Cerebellar cortex (tissue), 1 donor: ENCODE results near the gene NFAT5.

Experiments
- DNase-seq: peaks from one replicate; pipeline ENCODE4 v3.0.0-alpha.2; 2015; ENCODE audit warnings: low spot score

NFAT5 gene

DNA sequence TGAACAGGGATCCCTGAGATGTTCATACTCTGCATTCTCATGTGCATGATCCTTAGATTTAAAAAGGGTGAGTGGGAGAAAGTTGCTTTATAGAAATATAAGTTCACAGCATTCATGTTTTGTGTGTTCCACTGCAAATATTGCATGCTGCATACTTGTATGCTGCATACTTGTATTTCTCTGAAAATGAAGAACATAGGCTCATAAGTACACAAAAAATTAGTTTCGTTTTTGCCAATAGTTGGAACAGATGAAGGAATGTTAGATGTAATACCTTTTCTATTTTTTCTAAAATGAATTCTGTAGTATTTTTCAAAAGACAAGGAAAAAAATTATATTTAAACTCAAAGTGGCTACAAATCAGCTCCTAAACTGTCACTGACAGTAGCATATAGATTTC is 79.0 kb downstream of the NFAT5 start:
- DNase-seq = no peak

DNA sequence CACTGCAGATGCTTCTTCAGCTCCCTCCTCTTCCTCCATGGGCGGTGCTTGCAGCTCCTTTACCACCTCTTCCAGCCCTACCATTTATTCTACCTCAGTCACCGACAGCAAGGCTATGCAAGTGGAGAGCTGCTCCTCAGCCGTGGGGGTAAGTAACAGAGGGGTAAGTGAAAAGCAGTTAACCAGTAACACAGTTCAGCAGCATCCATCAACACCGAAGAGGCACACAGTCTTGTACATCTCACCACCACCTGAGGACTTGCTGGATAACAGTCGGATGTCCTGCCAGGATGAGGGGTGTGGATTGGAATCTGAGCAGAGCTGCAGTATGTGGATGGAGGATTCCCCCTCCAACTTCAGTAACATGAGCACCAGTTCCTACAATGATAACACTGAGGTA is 81.3 kb downstream of the NFAT5 start:
- no peak for DNase-seq

DNA sequence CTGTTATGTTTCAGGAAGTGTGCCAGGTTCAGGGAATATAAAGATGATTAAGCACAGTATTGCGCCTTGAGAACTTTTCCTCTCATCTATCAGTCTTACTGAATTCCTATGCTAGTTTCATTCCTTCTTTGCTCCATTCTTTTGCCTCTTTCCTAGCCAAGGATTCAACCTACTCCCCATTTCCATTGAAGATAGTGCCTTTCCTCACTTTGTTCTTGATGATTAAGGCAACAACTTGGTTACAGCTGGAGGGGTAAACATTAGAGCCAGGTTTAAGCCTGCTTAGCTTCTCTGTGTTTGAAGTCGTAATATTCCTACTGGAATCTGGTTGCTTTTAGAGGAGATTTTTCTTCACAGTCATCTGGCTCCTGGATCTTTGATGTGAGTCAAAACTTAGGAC is 85.5 kb downstream of the NFAT5 start:
- no peak for DNase-seq

DNA sequence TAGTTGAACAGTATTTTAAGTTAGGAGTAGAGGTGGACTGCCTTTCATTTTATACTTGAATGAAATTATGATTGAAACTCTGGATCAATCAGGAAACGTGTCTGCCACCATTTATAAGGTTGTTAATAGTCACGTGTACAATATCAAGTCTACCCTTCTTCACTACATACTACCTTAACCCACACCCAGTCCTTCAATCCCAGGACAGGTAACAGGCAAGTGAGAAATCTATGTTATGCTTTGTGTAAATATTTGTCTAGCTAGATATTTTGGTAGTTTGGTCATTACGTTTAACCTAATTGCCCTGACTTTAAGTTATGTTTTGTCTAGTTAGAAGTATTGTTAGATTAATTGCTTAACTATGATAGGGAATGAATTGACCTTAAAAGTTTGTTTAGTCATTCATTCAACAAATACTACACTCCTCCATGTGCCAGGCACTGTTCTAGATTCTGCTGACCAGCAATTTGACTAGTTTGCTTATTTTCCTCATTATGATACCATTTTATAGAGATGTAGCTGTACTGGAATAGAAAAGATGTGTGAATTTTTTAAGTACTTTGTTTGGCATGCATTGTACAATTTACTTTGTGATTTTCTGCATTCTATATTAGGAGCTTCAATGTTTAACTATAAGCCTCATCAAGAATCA is 88.6 kb downstream of the NFAT5 start:
- DNase-seq = no peak

DNA sequence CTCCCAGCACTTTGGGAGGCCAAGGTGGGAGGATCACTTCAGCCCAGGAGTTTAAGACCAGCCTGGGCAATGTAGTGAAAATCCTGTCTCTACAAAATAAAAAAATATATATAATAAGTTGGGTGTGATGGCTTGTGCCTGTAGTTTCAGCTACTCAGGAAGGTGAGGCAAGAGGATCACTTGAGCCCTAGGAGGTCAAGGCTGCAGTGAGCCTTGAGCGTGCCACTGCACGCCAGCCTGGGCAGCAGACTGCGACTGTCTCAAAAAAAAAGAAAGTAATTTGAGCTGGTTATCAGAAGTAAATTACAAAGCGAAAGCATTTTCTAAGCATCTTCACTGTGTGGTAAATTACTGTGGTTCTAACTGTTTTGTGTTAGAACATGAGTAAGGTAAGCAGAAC is 94.4 kb downstream of the NFAT5 start:
- DNase-seq = no peak

DNA sequence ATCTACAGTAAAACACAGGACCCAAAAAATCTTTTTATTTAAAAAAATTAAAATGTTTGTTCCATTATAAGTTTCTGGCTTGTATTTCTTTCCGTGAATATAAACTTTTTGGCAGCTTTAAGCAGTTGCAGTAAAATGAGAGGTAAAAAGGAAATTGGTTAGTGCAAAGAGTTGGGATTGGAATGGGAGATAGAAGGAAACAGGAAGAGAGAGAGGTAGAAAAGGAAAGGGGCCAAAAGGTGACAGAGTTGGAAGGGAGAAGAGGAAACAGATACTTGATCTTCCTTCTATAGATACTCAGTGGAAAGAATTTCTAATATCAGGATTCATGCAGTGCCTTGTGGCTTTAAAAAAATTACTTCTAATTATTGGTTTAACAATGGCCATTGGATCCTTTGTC is 97.1 kb downstream of the NFAT5 start:
- DNase-seq = no peak

DNA sequence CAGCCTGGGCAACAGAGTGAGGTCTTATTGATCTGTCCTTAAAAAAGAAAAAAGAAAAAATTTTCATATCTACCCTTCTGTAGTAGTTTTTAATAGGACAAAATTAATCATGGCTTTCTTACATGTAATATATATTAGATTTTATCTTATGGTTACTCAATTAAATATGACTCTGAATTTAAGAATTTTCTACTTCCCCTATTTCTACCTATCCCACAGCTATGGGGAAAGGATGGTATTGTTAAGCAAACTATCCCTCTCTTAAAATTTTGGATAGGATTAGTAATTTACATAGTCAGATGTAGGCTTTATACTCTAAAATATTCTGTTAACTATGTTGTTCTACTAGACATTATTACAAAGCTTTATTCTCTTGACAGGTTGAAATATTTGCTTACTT is 98.1 kb downstream of the NFAT5 start:
- no peak for DNase-seq

DNA sequence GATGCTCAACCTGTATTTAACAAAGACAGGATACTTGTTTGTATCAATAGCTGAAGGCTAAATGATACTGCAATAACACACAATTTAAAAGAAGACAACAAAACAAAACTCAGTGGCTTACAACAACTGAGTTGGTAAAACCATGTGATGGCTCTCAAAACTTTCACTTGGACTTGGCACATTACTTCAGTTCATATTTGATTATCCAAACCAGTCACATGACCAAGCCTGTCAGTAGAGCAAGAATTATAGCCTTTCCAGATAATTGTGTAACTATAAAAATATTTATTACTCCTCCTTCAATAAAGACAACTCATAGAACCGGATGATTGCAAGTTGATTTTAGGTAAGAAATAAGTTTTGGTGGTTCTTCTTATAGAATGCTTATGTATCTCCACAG is 103.8 kb downstream of the NFAT5 start:
- no peak for DNase-seq

DNA sequence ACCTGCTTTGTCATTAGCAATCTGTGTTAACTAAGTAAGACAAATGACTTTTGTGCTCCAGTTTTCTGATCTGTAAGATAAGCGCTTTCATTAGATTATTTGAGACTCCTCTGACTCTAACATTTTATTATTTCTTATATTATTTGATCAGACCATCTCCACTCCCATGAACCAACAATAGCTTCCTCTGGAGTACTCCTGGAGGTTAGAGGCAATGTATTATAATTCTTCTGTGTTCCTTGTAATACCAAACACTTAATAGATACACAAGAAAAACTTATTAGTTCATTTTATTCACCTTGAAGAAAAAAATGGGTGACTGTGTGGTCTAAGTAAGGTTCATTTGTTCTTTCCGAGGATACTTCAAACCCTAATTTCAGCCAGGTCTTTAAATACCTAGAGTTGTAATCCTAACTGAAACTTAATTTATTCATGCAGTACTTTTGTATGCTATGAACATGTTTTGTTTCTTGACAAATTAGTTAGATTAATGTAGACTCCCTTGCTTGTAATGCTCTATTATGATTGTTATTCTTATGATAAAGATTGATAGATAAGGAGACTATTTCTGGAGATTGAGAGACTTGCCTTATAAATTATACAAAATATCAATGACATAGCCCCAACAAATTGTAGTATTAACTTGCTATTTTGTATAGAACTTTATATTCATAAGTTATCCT is 106.7 kb downstream of the NFAT5 start:
- no peak for DNase-seq

DNA sequence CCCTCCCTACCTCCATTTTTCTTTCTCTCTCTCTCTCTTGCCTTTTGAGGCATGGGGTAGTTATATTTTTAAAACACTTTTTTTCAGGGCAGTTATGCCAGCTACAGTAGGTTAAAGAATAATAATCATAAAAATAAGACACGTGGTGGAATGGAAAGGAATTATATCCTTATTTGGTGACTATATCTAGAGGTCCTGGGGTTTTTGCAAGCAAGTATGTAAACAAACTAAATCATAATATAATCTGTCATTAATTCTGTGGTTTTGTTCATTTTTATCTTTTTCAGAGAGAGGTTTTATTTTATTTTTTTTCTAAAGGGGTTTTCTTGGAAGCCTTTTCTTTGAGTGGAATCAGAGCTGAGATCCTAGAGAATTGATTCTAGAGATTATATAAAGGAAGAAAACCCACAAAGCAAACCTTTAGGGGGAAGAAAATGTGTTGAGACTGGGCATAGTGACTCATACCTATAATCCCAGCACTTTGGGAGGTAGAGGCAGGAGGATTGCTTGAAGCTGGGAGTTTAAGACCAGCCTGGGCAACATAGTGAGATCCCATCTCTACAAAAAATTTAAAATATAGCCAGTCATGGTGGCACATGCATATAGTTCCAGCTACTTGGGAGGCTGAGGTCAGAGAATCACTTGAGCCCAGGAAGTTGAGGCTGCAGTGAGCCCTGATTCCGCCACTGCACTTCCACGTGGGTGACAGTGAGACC is 107.4 kb downstream of the NFAT5 start:
- no peak for DNase-seq

DNA sequence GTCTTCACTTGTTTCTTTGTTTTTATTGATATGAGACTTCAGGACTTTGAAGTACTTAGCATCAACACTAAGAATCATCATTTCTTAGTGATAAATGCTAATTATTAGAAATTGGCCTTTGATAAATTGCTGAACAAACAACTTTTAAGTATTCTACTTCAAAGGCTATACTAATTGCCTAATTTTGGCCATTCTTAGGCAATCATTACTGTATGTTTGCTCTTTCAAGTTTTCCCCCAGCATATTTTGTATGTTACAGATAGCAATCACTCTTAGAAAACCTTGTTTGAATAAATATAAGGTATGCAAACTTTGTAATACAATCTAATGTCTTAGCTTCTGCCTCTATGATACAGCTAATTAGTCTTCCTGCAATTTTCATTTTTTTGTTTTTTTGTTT is 114.6 kb downstream of the NFAT5 start:
- no peak for DNase-seq

DNA sequence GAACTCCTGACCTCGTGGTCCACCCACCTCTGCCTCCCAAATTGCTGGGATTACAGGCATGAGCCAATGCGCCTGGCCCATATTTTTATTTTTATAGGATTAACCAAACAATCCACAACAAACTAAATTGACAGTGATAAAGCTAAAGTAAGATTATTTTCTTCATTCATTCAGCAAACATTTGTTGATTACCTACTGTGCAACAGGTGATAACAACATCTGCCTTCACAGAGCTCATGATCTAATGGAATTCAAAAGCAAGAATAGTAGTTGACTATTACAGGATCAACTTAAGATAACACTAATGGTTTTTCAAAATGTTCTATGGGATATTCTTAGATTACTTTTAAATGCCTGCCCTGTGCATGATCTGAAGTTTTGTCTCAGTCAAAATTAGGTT is 122.8 kb downstream of the NFAT5 start:
- no peak for DNase-seq

DNA sequence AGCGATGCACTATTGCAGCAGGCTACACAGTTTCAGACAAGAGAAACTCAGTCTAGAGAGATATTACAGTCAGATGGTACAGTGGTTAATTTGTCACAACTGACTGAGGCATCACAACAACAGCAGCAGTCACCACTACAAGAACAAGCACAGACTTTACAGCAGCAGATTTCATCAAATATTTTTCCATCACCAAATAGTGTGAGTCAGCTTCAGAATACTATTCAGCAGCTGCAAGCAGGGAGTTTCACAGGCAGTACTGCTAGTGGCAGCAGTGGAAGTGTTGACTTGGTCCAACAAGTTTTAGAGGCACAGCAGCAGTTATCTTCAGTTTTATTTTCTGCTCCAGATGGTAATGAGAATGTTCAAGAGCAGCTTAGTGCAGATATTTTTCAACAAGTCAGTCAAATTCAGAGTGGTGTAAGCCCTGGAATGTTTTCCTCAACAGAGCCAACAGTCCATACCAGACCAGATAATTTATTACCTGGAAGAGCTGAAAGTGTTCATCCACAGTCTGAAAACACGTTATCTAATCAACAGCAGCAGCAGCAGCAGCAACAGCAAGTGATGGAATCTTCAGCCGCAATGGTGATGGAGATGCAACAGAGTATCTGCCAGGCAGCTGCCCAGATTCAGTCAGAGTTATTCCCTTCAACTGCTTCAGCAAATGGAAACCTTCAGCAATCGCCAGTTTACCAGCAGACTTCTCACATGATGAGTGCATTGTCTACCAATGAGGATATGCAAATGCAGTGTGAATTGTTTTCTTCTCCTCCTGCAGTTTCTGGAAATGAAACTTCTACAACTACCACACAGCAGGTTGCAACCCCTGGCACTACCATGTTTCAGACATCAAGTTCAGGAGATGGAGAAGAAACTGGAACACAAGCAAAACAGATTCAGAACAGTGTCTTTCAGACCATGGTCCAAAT is 126.5 kb downstream of the NFAT5 start:
- DNase-seq = no peak

DNA sequence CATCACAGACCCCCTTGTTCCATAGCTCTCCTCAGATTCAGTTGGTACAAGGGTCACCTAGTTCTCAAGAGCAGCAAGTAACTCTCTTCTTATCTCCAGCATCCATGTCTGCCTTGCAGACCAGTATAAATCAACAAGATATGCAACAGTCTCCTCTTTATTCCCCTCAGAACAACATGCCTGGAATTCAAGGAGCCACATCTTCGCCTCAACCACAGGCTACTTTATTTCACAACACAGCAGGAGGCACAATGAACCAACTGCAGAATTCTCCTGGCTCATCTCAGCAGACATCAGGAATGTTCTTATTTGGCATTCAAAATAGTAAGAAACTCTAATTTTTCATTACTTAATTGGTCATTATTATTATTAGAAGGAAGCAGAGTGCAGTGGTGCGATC is 128.2 kb downstream of the NFAT5 start:
- no peak for DNase-seq

DNA sequence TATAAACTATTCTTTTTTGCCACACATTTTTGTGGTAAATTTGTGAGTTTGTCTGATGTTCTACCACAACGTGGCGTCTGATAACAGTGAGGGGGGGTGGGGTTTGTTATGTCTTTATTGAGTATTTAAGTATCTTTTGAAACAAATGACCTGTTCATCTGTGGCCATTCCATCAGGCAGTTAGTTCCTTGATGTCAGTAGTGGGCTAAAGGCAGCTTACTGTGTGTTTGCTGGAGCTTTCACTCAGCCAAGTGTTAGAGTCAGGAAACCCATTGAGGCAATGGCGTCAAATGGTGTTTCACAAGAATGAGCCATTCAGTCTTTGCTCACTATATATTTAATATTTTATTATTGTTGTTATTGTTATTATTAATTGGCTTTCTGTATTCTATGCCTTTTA is 132.6 kb downstream of the NFAT5 start:
- no peak for DNase-seq

DNA sequence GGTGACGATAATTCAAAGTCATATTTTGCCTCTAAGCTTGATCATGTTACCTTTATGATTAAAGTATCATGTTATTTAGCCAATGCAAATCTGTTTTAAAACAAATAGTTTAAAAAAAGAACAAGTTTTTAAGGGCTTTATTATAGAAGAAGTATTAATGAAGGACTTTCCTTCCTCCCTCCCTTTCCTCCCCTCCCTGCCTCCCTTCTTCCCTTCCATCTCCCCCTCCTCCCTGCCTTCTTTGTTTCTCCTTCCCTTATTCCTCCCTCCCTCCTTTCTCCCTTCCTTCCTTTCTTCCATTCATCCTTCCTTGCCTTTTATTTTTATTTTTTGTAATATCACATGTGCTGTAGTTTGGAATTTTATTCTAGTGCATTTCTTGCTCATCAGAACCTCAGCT is 134.1 kb downstream of the NFAT5 start:
- no peak for DNase-seq

DNA sequence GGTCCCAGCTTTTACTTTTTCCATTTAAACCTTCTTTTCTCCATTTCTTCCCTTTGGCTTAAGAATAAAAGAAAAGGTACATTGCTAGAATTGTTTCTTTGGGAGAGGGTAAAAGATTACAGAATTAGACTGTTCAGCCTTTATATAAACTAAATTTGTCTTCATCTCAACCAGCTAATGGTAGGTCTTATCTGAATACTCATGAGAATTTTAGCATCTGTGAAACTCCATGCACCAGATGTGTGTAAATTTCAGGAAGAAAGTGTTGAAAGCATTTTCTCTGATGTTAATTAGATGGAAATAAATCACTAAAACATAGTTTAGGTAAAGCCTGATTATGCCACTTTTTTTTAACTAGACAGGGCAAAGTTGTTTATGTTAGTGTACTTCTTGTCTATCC is 135.7 kb downstream of the NFAT5 start:
- no peak for DNase-seq

DNA sequence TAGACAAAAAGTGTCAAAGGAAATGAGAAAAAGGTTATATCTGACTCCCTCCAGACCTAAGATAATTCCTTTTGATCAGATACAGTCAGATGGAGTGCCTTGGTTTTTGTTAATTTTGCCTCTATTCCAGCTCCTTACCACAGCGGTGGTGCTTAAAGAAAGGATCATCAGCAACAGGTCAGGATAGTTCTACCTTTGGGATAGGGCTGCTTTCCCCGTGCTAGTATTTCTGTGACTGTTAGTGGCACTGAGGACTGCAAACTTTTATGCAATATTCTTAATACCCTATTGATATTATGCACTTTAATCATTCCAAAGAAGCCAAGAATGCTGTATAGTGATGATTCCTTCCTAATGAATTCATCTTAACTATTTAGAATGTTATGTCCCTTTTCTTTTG is 136.1 kb downstream of the NFAT5 start:
- no peak for DNase-seq

DNA sequence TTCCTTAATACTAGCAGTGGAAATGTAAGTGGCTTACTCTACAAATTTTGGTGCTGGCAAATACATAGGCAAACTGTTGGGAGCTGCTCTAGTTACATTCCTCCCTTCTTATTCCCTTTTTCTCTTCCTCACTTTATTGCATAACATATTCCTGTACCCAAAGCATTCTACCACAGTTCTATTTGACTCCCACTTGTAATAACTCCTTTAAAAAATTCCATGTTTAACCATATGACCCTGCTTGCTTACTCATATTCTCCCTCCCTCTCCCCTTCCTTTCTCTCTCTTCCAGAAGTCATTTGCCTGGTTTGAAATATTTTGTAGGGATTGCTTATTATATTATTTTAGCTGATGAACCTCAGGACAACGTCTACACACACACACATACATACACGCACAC is 137.9 kb downstream of the NFAT5 start:
- DNase-seq = no peak

DNA sequence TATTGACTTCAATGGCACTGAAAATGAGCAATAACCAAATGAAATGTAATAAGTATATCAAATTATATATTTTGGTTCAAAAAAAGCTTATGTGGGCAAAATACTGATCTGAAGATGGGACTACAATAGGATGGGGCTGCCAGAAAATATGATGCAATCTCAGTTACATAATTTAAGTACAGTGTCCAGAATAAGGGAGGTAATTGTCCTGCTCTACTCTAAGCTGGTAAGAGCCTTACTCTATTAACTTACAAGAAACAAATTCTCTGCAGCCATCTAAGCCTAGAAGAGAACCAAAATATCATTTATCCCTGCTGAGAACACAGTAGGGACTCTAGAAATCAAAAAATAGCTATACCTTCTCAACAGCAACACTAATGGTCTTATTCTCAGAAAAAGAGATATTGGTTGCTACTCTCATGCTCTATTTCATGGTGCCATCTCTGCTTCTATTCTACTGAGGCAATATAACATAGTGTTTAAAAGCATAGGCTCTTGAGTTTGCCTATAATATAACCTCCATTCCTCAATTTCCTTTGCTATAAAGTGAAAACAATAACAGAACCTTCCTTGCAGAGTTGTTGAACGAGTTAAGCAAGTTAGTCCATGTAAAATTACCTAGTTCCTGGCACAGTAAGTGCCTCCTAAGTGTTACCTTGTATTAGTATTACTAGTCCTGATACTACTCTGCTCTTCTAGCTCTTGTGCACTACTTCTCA is 140.6 kb downstream of the NFAT5 start:
- no peak for DNase-seq

DNA sequence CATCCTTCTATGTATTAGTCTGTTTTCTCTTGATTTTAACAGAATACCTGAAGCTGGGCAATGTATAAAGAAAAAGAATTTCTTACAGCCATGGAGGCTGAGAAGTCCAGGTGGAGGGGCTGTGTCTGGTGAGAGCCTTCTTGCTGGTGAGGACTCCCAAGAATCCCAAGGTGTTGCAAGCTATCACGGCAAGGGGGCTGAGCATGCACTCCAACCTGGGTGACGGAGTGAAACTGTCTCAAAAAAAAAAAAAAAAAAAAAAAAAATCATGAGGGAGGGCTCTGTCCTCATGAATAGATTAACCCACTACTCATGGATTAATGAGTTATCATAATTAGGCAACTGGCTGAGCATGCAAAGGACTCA is 141.2 kb downstream of the NFAT5 start:
- no peak for DNase-seq
